GM12878 (cell line): ENCODE data around the gene CORO1C. TPM values are rescaled to one million over a fixed set of nuclear protein-coding genes. Genes with fewer than 3 reads are reported as not detected.

Experiments
- ATF7 ChIP-seq: fragments of 450-650 bp; IDR thresholded peaks from 2 replicates; pipeline ENCODE4 v1.6.1; 2016; ENCODE audit warnings: low read depth, mild to moderate bottlenecking
- BHLHE40 ChIP-seq, 2 experiments: fragments of 450-650 bp in 1 of 2; IDR thresholded peaks; 2 replicates each; pipeline ENCODE4 v1.6.1; 2011 to 2017; ENCODE audit warnings: low read depth in 2 of 2, borderline replicate concordance in 1 of 2, improper control_type of control experiment in 1 of 2, low read length in 1 of 2, mild to moderate bottlenecking in 1 of 2
- CBX3 ChIP-seq: fragments of 200-600 bp; sonication (generic); IDR thresholded peaks from 2 replicates; pipeline ENCODE4 v1.6.1; 2016; ENCODE audit warnings: low read depth, borderline replicate concordance
- CTCF ChIP-seq, 3 experiments: IDR thresholded peaks in 2 of 3; conservative IDR thresholded peaks in 1 of 3; 2 replicates each; pipeline ENCODE4 v1.5.1; 2011; ENCODE audit warnings: low read depth in 3 of 3, low read length in 3 of 3, mild to moderate bottlenecking in 3 of 3, control low read depth in 2 of 3, moderate library complexity in 2 of 3, inconsistent platforms in 1 of 3, mixed read lengths in 1 of 3; ENCODE audit not compliant: control insufficient read depth in 2 of 3, insufficient read depth in 1 of 3; ENCODE audit errors: extremely low read depth in 1 of 3
- DPF2 ChIP-seq: fragments of 450-650 bp; IDR thresholded peaks from 2 replicates; pipeline ENCODE4 v1.6.1; 2017; ENCODE audit warnings: mild to moderate bottlenecking
- EZH2 ChIP-seq: IDR thresholded peaks from 2 replicates; pipeline ENCODE4 v1.6.1; 2012; ENCODE audit warnings: low read depth, mild to moderate bottlenecking, control low read depth, inconsistent platforms, low read length, borderline replicate concordance; ENCODE audit not compliant: control insufficient read depth
- GATAD2B ChIP-seq: fragments of 450-650 bp; conservative IDR thresholded peaks from 2 replicates; pipeline ENCODE4 v1.6.1; 2017; ENCODE audit warnings: low read depth, mild to moderate bottlenecking, moderate library complexity
- MXI1 ChIP-seq: fragments of 150-350 bp; IDR thresholded peaks from 2 replicates; pipeline ENCODE4 v1.6.1; 2011; ENCODE audit warnings: low read depth, mild to moderate bottlenecking, inconsistent platforms, low read length, improper control_type of control experiment
- NBN ChIP-seq: fragments of 450-650 bp; IDR thresholded peaks from 2 replicates; pipeline ENCODE4 v1.6.1; 2016
- NFIC ChIP-seq: IDR thresholded peaks from 2 replicates; pipeline ENCODE4 v1.6.1; 2012; ENCODE audit warnings: low read depth, mild to moderate bottlenecking, inconsistent platforms, low read length, moderate library complexity
- RFX5 ChIP-seq: IDR thresholded peaks from 2 replicates; pipeline ENCODE4 v1.6.1; 2011; ENCODE audit warnings: low read depth, low read length, improper control_type of control experiment
- SRF ChIP-seq, 2 experiments: IDR thresholded peaks; 2 replicates each; pipeline ENCODE4 v1.6.1; 2011; ENCODE audit warnings: low read depth in 2 of 2, low read length in 2 of 2, mild to moderate bottlenecking in 1 of 2, moderate library complexity in 1 of 2
- STAT1 ChIP-seq: fragments of 450-650 bp; conservative IDR thresholded peaks from 2 replicates; pipeline ENCODE4 v1.6.1; 2014; ENCODE audit warnings: antibody characterized with exemption, mild to moderate bottlenecking
- SUPT20H ChIP-seq: IDR thresholded peaks from 2 replicates; pipeline ENCODE4 v1.6.1; 2011; ENCODE audit warnings: low read depth, mild to moderate bottlenecking, low read length, moderate library complexity, borderline replicate concordance; ENCODE audit not compliant: control insufficient read depth
- ZBTB33 ChIP-seq: fragments of 450-650 bp; IDR thresholded peaks from 2 replicates; pipeline ENCODE4 v1.6.1; 2017; ENCODE audit warnings: mild to moderate bottlenecking
- ZNF274 ChIP-seq: IDR thresholded peaks from one replicate; pipeline ENCODE4 v1.8.0; 2011; ENCODE audit not compliant: insufficient read length, insufficient read depth
- ZNF687 ChIP-seq: fragments of 450-650 bp; IDR thresholded peaks from 2 replicates; pipeline ENCODE4 v1.6.1; 2017; ENCODE audit warnings: mild to moderate bottlenecking, moderate library complexity
- polyA plus RNA-seq, 11 experiments: library from polyadenylated mRNA; depleted of rRNA in 4 of 11; unstranded in 6 of 11; stranded (reverse) in 5 of 11; fragments of >200 nt; fragmentation: Nextera tagmentation in 4 of 11; fragmentation: Illumina TruSeq in 1 of 11; extraction: Ambion mirVana in 4 of 11; extraction: Trizol in 1 of 11; gene quantifications; 1 replicate in 1 of 11; 2 replicates in 10 of 11; pipeline versions ENCODE4 v1.2.1 to v1.2.3, GENCODE V29; 2011 to 2016; ENCODE audit warnings: inconsistent platforms in 2 of 11, missing spikeins in 2 of 11, low read depth in 1 of 11
- total RNA-seq, 4 experiments: library from RNA; depleted of rRNA in 3 of 4; stranded (reverse); fragments of >200 nt in 3 of 4; fragmentation: Illumina TruSeq in 1 of 4; extraction: Trizol in 1 of 4; gene quantifications; 2 replicates each; pipeline versions ENCODE4 v1.2.1 to v1.2.3, GENCODE V29; 2013 to 2021

The CORO1C gene
- total and polyA plus RNA-seq, 10 of the 15 experiments (the other 5 are each of a cell fraction or from before 2014, with no cell fraction given), result 52.7 to 254 (median 171) TPM

DNA sequence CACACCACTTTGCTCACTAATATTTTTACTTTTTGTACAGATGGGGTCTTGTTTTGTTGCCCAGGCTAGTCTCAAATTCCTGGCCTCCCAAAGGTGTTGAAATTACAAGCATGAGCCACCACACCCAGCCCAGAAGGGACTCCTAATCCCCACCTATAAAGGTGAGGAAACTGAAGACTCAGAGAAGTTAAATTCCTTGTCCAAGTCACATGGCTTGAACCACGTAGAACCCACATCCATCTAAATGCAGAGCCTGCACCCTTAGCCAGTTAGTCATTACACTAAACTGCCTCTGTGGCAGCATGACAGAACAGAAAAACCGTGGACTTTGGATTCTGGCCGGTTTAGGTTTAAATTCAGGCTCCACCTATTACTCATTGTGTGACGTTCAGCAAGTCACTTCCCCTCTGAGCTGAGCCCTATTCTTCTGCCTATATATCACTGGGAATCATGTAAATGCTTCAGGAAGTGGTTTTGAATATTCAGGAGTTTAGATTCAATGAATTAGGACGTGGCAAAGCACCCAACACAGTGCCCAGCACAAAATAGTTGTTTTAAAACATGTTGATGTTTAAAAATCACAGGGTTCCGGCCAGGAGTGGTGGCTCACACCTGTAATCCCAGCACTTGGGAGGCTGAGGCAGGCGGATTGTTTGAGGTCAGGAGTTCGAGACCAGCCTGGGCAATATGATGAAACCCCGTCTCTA, 3.0 kb upstream of the CORO1C start (continued):
- TF ChIP-seq ZBTB33 (no peak), MXI1 (peak; percentile 38; the same call in 1 of the 2 replicates), RFX5 (no peak), ATF7 (peak; percentile 67), NBN (0 out of 2 replicates have a peak, but pooled peaks have one; percentile 42), ZNF687 (0 out of 2 replicates have a peak, but pooled peaks have one; percentile 10), GATAD2B (peak; percentile 51; the same call in 1 of the 2 replicates), SRF (IDR thresholded peaks at IDR 0.05; ENCODE audit: low read depth in 2 of 2, low read length in 2 of 2) (no peak), ZNF274 (no peak), CBX3 (no peak), STAT1 (no peak), EZH2 (no peak), BHLHE40 (IDR thresholded peaks at IDR 0.05; ENCODE audit: borderline replicate concordance in 1 of 2, low read depth in 2 of 2, low read length in 1 of 2) (peak in 1 of 2 experiments; percentile 21; a peak in 1 of 4 replicates), DPF2 (peak; percentile 47; the same call in 1 of the 2 replicates), CTCF (IDR thresholded peaks at IDR 0.05 in 2 of 3, conservative IDR thresholded peaks at IDR 0.05 in 1 of 3; ENCODE audit: control insufficient read depth in 2 of 3, extremely low read depth in 1 of 3, insufficient read depth in 1 of 3, low read depth in 3 of 3, low read length in 3 of 3) (no peak), SUPT20H (no peak), NFIC (no peak)
